ENCODE measurements around the gene NEK6.

NEK6 gene

DNA sequence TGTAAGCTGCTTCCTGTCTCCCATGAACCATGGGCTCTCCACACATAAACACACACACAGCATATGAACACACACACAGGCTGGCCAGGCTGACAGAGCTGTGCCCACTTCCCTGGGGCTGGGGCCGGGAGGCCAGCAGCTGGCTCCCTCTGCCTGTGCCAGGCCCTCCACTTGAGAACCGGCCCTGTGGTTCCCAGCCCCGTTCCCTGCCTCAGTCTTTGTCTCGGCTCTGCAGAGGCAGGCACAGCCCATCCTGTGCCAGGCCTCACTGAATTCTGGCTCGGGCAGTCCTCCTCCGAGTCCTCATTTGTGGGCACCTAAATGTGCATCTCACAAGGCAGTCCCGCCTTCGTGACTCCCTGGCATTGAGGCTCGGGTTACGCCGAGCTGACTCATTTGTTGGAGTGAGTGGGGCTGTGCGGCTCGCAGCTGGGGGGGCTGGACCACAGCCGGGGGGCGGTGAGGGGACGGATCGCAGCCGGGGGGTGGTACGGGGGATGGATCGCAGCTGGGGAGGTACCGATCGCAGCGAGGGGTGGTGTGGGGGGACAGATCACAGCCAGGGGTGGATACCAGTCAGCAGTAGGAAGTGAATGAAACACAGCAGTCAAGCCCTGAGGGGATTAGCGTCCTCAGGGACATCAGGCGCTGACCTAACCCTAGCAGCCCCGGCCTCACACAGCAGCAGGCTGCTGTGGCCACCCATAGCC, 85.2 kb downstream of the NEK6 start:
- peak; percentile 79 for DNase-seq (ENCODE audit: low spot score)

DNA sequence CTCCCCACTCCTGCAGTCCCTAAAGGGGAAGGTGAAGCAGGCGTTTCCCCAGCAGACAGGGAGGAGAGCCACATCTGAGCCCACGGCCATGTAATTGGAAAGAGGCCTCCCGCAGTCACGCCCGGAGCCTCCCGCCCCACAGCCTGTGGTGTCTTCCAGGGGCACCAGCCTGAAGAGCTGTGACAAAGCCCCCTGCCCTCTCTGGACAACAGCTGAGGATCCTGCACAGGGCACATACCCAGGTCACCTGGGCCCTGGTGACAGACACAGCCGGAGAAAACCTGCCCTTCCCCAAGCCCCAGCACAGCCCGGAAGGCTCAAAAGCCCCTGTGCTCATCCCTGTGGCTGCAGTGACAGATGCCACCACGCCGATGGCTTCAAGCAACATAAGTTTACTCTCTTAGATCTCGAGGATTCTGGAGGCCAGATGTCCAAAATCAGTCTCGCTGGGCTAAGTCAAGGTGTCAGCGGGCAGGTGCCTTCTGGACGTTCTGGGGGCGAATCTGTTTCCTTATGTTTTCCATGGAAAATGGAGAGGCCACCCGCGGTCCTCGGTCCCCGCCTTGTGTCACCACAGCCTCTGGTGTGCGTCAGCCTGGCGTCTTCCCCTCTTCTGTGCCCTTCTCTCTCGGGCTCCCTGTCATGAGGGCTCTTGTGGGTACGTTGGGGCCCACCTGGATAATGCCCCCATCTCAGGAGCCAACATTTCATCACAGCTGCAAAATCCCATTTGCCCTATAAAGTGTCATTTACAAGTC, 86.0 kb downstream of the NEK6 start:
- no peak for DNase-seq (ENCODE audit: low spot score)

DNA sequence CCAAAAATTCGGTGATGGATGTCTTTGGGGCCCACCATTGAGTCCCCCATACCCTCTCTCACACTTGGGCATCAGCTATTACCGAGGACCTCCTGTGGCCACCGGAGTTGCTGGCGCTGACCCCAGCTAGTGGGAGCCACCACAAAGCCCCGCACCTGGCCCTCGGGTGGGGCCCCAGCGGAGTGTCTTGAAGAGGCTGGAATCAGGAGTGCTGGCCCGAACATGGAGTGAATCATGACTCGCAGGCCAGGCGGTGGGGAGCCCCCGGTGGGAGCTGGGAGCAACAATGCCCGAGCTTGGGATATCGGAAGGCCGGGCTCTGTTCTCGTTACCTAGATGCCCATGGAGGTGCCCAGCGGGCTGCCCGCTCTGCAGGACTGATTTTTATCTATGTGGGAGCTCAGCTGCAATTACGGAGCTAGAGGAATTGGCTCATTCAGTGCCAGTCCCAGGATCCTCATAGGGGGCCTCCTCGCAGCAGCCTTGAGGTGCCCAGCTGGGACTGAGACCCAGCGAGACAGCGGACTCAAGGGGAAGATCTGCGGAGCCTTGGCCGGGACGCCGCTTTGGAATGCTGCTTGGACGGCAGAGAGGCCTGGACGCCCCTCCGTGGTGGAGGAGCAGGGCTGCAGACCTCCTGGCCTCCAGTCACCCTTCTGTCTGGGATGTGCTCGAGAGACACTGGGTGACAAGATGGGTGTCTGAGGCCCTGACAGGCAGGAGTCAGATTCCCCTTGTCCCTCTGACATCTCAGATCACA, 86.7 kb downstream of the NEK6 start:
- DNase-seq (ENCODE audit: low spot score): no peak

DNA sequence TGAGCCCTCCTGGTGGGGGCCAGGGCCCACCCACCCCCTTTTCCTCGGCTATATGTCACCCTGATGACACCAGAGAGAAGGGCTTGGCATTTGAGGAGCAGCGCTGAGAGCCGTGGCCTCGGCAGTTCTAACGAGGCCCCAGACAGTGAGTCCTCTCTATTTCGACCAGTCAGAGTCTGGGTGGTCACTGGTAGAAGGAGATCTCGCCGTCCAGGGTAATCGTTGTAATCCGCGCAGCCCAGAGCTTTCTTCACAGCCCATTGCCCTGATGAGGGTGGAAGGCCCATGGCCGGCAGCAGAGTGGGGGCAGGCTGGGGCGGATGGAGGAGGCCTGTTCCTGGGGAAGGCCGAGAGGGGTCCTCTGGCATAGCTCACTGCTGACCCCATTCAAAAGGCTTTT, 87.3 kb downstream of the NEK6 start:
- DNase-seq (ENCODE audit: low spot score): no peak

DNA sequence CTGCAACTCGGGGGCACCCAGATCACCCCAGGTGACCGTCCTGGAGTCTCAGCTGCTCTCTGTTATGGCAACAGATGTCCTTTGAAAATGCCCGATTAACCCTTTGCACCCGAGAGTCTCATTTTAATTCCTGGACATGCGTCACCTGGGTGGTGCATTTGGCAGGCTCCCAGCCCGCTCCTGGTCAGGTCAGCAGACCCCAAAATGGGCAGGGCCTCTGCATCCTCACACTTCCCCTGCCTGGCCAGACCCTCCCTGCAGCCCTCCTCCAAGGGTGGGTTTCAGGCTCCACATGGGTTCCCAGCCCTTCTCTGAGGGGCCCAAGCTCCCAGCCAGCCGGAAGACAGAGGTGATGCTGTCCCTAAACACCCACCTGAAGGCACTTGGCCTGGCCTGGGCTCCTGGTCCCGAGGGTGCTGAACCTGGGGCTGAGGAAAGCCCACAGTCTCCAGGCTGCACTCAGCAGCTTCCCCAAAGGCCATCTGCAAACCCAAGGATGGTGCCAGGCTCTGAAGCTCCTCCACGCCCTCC, 88.1 kb downstream of the NEK6 start:
- DNase-seq (ENCODE audit: low spot score): no peak

DNA sequence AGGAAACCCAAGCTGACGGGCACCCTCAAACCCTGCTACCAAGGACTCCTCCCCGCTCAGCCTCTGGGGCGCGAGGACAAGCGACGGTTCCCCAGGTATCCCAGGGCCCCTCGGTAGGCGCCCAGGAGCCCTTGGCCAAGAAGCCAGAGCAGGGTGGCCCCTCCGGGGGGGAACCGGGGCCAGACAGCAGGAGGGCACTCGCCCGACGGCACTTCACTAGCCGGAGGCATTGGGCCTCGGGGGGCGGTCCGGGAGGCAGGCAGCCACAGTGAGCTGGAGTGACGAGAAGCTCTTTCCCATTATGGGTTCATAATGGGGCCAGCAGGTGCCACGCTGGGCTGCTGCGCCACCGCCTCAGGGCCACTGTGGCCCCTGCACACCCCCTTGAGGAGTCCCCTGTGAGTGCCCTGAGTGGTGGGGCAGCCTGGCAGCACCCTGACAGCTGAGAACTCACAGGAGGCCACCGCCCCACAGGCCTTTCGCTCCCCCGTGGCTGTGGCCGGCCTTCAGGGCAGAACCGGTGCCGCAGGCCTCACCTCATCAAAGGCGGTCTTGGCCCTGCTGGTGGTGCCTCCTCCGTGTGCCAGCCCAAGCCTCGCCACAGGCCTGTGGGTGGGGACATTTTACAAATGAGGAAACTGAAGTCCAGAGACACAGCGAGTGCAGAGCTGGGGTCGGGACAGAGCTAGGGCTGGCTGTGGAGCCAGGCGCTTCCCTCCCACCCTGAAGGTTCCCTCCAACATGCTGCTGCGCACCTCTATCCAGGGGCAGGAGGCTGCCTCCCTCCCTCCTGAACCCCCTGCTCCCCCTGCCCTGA, 88.8 kb downstream of the NEK6 start:
- DNase-seq (ENCODE audit: low spot score): no peak

DNA sequence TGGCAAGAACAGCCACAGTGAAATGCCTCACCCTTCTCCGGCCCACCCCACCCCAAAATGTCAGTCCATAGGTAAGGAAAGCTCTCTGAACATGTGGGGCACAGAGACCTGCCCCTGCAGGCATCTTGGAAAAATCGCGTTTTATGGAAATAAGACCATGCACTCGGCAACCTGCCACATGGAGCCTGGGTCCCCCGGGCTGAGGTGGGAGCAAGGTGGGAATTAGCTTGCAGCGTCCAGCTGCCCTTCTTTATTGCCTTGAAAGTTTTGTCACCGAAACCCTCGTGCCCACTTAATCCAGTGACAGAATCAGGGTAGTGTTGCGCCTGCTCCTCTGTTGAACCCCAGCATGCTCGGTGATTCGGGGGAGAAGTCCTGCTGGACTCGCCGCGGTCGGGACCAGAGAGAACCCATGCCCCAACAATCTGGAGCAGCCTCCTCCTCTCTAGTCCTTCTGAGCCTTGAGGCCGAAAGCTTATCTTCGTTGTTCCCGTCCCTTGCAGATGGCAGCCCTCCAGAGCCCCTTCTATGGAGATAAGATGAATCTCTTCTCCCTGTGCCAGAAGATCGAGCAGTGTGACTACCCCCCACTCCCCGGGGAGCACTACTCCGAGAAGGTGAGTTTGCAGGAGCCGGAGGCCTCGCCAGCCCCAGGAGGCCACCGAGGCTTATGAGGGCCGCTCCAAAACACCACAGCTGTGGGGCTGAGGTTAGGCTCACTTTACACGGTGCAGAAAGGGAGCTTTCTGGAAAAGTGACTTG, 89.6 kb downstream of the NEK6 start:
- no peak for DNase-seq (ENCODE audit: low spot score)

DNA sequence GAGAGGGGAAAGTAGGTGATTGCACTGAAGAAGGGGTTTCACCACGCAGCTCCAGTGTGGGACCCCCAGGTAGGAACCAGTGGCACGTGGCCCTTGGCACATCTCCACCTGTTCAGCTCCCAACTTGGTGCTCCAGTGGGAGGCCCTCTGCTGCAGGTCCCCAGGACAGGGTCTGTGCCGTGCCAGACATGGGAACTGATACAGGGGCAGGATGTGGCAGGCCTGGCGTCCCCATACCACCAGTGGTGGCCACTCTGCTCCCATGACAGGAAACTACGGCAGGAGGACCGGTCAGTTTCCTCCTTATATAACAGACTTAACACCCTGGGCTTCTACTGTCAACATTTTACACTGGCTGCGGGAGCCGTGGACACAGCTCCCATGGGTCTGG, 90.2 kb downstream of the NEK6 start:
- no peak for DNase-seq (ENCODE audit: low spot score)

DNA sequence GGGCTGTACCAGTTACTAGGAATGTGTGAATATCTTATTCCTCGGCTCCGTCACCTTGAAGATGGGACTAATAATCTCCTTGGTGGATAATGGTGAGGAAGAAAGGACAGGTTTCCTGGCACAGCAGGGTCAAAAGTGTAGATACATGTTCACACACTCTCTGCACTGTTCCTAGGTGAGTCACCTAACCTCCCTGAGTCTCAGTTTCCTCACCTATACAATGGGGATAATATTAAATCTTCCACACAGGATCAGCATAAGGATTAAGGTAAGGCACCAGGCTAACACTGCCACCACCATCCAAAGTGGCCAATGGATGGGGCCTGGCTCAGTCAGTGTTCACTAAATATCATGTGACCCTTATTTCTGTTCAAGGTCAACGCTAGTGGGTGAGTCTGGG, 90.6 kb downstream of the NEK6 start:
- no peak for DNase-seq (ENCODE audit: low spot score)

DNA sequence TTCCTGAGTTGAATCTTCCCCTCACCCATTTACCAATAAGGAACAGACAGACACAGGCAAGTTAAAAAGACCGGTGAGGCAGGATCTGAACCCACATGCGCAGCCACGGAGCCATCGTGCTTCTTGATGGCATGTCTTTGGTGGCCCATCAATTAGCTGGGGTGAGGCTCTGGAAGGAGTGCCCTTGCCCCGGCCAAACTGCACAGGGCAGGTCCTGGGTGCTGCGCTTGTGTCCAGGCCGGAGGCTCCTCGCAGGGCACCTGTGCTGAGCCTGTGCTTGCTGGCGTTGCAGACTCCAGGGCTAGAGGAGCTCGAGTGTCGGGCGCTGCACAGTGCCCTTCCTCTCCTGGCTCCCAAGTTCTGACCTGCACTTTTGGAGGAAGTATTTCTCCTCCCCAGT, 91.1 kb downstream of the NEK6 start:
- DNase-seq (ENCODE audit: low spot score): no peak

DNA sequence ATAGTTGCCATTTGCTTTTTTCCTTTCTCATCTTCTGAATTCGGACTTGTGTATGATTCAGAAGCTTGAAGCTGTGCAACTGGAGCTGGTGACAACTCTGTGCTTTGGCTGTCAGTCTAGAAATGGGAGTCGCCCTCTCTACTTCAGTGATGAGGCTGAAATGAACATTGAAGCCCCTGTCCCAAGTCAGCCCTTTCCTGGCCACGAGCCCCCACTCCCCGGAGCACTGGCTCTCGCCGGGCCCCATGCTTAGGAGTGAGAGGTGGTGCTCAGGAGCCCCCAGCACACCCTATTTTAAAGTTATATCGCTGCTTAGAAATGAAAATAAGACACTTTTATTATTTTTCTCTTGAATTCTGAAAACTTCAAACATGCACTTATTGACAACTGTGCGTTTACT, 91.5 kb downstream of the NEK6 start:
- no peak for DNase-seq (ENCODE audit: low spot score)

DNA sequence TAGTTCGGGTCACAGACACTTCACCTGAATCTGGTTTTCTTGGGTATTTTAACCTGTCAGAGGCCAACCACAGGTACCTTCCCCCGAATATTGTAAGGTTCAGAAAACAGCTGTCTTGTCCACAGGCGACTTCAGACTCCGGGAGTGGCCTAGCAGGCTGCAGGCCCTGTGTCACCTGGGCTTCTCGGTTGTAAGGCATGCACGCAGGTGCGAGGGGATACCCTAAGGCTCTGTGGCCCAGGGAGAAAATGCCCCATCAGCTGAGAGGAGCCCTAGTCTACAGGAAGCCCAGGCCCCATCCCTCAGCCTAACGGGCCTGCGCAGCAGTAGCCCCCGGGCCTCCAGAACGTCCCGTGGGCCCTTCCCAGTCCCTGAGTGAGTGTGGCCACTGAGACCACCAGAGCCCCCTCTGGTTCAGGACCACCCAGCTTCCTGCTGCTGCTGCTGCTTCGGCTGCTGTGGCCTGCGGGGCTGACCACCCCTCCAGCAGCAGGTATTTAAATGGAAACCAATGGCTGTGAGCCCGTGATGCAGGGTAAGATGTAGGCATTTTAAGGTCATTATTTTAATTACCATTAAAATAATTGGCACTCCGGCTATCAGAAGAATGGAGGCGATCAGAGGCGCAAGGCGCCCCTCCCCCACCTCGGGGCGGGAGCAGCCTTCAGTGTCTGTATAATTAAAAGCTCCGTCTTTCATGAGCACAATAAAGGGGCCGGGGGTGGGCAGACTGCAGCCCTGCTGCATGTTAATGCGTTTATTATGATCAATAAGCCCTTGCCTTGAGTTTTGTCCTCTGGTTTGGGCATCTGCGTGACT, 92.1 kb downstream of the NEK6 start:
- no peak for DNase-seq (ENCODE audit: low spot score)

DNA sequence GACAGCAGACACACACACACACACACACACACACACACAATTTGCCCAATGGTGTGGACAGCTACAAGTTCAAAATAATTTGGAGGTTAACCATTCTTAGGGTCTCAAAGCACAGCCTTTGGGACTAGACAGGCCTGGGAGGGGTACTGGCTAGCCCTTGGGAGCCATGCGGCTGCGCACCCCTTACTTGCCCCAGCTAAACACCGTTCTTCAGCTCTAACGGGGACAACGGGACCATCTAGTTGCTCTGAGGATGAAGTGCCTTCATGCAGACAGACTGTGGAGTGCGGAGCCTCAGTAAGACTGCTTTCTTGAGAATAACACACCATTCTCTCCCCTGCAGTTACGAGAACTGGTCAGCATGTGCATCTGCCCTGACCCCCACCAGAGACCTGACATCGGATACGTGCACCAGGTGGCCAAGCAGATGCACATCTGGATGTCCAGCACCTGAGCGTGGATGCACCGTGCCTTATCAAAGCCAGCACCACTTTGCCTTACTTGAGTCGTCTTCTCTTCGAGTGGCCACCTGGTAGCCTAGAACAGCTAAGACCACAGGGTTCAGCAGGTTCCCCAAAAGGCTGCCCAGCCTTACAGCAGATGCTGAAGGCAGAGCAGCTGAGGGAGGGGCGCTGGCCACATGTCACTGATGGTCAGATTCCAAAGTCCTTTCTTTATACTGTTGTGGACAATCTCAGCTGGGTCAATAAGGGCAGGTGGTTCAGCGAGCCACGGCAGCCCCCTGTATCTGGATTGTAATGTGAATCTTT, 92.9 kb downstream of the NEK6 start:
- no peak for DNase-seq (ENCODE audit: low spot score)

DNA sequence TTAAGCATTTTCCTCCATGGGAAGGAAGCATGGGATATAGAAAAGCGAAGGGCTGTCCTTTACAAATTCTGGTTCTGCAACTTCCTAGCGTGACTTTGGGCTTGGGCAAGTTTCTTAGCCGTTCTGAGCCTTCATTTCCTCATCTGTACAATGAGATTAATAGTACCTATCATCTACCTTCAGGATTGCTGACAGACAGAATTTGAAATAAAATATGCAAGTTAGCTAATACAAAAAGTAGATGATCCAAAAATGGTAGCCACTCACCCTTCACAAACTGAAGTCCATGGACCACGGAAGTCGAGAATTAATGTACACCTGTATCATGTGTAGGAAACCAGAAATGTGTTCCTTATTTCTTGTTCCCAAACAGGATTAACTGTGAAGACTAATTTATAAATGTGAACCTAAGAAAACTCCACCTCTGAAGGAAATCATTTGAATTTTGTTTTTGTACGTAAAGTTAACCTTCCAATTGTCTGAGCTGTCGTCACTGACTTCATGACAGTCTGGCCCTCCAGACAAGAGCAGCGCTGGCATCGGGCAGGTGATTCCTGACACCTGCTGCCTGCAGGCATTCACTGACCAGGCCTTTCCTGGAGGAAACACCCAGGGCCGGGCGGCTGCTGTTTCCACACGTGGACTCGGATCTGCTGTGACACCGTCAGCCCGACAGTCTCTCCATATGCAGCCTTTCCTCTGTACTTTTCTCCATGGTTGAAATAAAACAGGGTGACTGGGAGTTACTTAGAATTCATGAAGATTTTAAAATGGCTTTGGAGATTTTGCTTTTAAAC, 94.1 kb downstream of the NEK6 start:
- no peak for DNase-seq (ENCODE audit: low spot score)

DNA sequence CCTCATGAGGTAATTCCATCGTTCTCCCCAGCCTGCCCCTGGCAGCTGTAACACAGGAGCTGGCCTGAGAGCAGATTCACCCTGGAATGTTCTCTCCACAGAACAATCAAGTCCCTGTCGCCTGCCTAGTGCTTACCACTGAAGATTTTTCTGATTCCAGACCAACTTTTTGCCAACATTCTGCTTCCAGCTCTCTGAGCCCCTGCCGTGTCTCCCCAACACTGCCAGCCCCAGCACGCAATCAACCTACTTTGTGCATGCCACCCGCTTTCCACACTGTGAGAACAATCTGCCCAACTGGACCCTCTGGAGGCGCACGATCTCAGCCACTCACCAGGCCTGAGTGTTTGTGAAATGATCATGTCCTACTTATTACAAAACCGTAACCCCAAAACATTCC, 94.9 kb downstream of the NEK6 start:
- no peak for DNase-seq (ENCODE audit: low spot score)

DNA sequence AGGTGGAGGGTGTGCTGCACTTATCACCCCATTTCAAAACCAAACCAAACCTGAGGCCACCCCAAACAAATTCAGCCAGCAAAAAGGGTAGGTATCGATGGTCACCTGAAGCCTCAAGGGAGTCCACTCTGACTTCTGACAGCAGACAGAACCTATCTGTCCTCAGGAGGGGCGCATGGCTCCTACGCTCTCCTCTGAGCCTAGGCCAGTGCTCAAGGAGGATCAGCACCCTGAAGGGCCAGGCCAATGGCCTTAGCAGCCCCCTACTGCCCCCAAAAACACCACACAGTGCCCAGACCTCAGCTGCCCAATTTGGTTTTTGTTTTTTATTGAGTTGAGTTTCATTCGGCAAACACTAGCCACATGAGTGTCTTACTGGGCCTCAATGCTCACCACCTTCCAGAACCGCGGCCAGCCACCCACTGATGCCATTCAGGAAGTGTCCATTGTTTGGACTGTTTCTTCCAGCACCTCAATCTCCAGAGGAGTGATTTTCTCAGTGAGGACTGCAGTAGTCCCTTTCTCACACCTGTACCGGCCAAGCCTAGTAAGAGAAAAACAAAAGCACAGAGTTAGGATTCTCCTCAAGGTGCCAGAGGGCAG, 95.5 kb downstream of the NEK6 start:
- DNase-seq (ENCODE audit: low spot score): no peak

DNA sequence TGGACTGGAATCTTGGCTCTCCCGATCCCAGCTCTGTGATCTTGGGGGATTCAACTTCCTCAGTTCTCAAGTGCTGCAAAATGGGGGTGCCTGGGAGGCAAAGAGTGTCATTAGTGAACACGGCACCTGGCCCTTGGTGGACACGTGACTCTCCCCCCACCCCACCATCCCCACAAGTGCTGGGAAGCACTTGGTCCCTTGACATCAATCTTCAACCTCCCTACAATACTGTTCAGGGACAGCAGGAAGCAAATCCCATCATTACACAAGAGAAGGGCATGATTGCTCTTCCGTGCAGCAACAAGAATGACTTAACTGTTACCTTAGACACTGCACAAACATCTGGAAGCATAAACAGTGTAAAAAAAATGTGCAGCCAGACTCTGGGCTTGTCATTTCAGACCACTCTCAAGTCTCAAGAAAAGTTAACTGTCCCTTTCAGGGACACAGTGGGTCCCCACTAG, 96.1 kb downstream of the NEK6 start:
- no peak for DNase-seq (ENCODE audit: low spot score)

DNA sequence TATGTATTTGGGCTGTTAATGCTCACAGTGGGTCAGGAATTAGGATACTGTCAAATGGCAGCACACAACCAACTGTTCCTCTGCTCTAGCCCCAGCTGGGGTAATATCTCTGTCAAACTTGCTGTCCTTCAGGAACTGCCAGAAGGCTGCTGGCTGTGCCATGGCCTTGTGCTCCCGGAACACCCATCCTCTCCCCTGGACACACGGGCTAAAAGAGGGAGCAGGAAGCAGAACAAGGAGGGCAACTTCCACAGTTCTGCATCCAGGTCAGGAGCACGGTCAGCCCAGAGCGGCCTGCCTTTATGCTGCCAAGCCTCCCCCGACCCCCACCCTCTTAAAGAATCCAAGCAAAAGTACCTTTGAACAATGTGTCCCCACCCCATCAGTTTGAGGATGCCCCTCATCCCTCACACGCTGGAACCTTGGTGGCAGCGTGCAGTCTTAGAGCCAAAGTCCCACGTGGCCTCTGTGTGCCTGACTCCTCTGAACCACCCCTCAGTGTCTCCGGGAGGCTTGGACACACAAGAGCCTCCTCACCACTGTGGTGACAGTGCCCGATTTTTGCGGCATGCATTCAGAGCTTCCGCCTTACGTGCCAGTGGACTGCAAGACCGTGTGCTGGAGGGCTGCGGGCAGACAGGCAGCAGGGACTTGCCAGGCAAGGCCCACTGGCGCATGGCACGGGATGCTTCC, 96.7 kb downstream of the NEK6 start:
- DNase-seq (ENCODE audit: low spot score): no peak
